PC-3 (cell line): Measurements from ENCODE around the gene CMTM6.

Experiments used
- CTCF ChIP-seq: fragments of 300-600 bp; sonication (generic); conservative IDR thresholded peaks from 2 replicates; pipeline ENCODE4 v1.5.1; 2017; ENCODE audit warnings: antibody characterized with exemption, low read depth, mild to moderate bottlenecking, low read length
- EZH2 ChIP-seq: fragments of 300-600 bp; sonication (generic); IDR thresholded peaks from one replicate; pipeline ENCODE4 v1.6.1; 2017; ENCODE audit warnings: antibody characterized with exemption, mild to moderate bottlenecking, low read length; ENCODE audit not compliant: unreplicated experiment

DNA sequence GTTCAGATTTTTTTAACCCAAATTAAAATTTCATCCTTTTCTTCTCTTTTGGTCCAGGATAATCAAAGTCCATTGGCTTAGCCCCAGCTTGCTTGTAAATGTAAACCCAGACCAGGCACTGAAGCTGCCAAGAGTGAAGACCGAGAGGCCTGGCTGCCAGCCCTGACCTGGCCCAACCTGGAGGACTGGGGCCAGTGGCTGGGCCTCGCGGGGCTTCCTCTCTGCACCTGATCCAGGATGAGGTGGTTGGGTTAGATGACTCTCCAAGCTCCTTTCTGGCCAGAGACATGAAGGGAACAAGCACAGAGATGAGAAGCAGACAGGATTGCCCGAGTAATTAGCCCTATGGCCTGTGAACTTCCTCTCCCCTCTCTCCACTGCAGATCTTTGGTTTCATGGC is 50.6 kb downstream of the CMTM6 start:
- TF ChIP-seq CTCF (no peak), EZH2 (no peak)
